Spleen (tissue), 7 donors: Measurements from ENCODE around the gene CUEDC1.

ENCODE experiments used
- POLR2A ChIP-seq, 3 donors: fragments of 450-650 bp; IDR thresholded peaks; one replicate each; pipeline ENCODE4 v1.5.1; 2017; ENCODE audit warnings: antibody characterized with exemption in 3 of 3, mild to moderate bottlenecking in 1 of 3
- POLR2AphosphoS5 ChIP-seq, 3 donors: sonication (generic); formaldehyde crosslinking; IDR thresholded peaks; one replicate each; pipeline ENCODE4 v1.5.1; 2017; ENCODE audit warnings: antibody characterized with exemption in 3 of 3
- TF ChIP-seq, protein P1 (sequence below), 11 experiments: fragments of 200-600 bp in 7 of 11; fragments of 450-650 bp in 4 of 11; sonication (generic) in 4 of 11; IDR thresholded peaks in 8 of 11; conservative IDR thresholded peaks in 3 of 11; 1 replicate in 7 of 11; 2 replicates in 4 of 11; pipeline versions ENCODE4 v1.4.0 to v1.8.0; 2016 to 2021; ENCODE audit warnings: antibody characterized with exemption in 11 of 11, inconsistent platforms in 4 of 11, mild to moderate bottlenecking in 1 of 11
- donor health status: DM: no; HTN: no; CAD: no; lungs with moderate emphysema.
- donor health status: DM: no; HTN: no; CAD: no.
- donor health status: DM: no; HTN: no; CAD: no.

DNA sequence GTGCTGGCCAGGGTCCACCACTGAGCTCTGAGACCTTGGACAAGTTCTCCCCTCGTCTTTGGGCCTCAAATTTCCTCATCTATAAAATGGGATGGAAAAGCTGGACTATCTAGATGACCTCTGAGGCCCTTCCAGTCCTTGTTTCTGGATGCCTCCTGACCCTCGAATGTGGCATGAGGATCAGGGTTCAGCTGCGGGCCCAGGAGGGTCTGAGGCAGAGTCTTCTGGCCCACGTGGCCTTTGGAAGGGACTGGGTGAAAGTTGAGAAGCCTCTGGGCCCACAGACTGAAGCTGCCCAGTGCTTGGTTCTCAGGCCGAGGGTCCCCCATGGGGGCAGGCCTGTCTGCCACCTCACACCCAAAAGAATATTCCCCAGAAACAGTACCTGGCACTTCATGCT, 88.5 kb downstream of the CUEDC1 start:
- TF ChIP-seq, protein P1, sequence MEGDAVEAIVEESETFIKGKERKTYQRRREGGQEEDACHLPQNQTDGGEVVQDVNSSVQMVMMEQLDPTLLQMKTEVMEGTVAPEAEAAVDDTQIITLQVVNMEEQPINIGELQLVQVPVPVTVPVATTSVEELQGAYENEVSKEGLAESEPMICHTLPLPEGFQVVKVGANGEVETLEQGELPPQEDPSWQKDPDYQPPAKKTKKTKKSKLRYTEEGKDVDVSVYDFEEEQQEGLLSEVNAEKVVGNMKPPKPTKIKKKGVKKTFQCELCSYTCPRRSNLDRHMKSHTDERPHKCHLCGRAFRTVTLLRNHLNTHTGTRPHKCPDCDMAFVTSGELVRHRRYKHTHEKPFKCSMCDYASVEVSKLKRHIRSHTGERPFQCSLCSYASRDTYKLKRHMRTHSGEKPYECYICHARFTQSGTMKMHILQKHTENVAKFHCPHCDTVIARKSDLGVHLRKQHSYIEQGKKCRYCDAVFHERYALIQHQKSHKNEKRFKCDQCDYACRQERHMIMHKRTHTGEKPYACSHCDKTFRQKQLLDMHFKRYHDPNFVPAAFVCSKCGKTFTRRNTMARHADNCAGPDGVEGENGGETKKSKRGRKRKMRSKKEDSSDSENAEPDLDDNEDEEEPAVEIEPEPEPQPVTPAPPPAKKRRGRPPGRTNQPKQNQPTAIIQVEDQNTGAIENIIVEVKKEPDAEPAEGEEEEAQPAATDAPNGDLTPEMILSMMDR (IDR thresholded peaks at IDR 0.05 in 8 of 11, conservative IDR thresholded peaks at IDR 0.05 in 3 of 11), result no peak
- TF ChIP-seq POLR2A (IDR thresholded peaks at IDR 0.05), result no peak
- no peak for TF ChIP-seq POLR2AphosphoS5 (IDR thresholded peaks at IDR 0.05)
